ENCODE results near the gene TNS3.
A peak's percentile ranks its signal among the peaks of the same experiment; 100 is the strongest.

TNS3 gene

DNA sequence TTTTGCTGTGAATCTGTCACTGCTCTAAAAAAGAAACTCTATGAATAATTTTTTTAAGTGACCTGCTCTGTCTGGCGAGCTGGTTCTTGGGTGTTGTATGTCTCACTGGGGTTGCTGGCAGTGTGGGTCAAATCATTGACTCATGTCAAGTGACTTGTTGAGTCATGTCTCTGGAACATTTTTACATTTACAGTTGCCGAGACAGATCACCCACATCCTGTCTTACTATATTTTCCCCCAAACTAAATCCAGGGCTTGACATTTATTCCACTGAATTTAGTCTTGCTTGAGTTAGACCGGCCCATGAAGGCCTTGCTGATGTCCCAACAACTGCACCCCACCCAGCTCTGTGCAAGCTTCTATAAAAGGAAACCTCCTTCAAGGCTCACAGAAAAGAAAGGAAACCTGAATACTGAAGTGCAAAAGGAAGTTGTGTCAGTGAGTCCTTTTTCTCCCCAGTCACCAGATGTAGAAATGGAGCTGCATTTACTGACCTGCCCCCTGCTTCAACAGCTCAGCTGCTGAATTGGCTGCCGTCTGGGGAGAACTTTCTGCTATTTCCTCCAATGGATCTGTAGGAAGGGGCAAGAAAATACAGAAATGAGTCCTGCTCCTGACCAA, 290.3 kb downstream of the TNS3 start:
- TF ChIP-seq, protein P1, sequence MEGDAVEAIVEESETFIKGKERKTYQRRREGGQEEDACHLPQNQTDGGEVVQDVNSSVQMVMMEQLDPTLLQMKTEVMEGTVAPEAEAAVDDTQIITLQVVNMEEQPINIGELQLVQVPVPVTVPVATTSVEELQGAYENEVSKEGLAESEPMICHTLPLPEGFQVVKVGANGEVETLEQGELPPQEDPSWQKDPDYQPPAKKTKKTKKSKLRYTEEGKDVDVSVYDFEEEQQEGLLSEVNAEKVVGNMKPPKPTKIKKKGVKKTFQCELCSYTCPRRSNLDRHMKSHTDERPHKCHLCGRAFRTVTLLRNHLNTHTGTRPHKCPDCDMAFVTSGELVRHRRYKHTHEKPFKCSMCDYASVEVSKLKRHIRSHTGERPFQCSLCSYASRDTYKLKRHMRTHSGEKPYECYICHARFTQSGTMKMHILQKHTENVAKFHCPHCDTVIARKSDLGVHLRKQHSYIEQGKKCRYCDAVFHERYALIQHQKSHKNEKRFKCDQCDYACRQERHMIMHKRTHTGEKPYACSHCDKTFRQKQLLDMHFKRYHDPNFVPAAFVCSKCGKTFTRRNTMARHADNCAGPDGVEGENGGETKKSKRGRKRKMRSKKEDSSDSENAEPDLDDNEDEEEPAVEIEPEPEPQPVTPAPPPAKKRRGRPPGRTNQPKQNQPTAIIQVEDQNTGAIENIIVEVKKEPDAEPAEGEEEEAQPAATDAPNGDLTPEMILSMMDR (IDR thresholded peaks at IDR 0.05; ENCODE audit: control extremely low read depth, extremely low read depth, low read depth, missing control alignments) = no peak
- ChIA-PET CTCF (interaction anchor here (1.7 kb wide), 1 partner anchor 25 kb away, joined by 8 read pairs; no protein-coding TSS in a partner anchor), POLR2A (no interaction called here)
- DNase-seq (ENCODE audit: extremely low spot score) = peak; percentile 59

DNA sequence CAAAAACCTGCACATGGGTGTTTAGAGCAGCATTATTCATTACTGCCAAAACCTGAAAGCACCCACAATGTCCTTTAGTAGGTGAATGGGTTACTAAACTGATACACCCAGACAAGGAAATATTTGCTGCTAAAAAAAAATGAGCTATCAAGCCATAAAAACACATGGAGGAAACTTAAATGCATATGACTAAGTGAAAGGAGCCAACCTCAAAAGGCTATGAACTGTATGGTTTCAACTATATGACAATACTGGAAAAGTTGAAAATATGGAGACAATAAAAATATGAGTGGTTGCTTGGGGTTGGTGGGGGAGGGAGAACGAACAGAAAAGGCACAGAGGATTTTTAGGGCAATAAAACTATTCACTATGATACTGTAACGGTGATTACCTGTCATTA, 291.0 kb downstream of the TNS3 start:
- TF ChIP-seq, protein P1 (IDR thresholded peaks at IDR 0.05; ENCODE audit: control extremely low read depth, extremely low read depth, low read depth, missing control alignments) = no peak
- CTCF ChIA-PET = interaction anchor here (1.7 kb wide), 1 partner anchor 25 kb away, joined by 8 read pairs; no protein-coding TSS in a partner anchor
- DNase-seq (ENCODE audit: extremely low spot score) = no peak
- POLR2A ChIA-PET = no interaction called here

GRCh38 chr7:47290466-47290865, 291.4 kb downstream of the TNS3 start:
- DNase-seq (ENCODE audit: extremely low spot score) = no peak
- ChIA-PET CTCF (interaction anchor here (1.7 kb wide), 1 partner anchor 24 kb away, joined by 8 read pairs; no protein-coding TSS in a partner anchor), POLR2A (no interaction called here)
- TF ChIP-seq, protein P1 (IDR thresholded peaks at IDR 0.05; ENCODE audit: control extremely low read depth, extremely low read depth, low read depth, missing control alignments) = no peak

DNA sequence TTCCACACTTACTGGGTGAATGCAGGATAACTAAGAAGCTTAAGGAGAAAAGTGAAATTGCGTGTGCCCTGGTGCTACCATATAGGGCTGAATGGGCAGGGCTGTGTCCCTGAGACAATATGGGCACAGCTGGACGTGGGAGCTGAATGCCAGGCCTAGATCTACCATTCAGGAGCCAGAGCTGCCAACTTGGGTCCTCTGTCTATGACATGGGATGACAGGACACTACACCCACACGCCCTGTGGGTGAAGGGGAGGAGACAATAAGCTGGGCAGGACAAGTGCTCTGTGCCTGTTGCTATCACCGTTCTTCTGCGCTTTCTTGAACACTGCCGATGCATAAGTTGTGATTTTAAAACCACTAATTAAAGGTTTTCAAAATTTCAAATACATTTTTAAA, 293.9 kb downstream of the TNS3 start:
- ChIA-PET POLR2A (no interaction called here), CTCF (interaction anchor here (1.1 to 2.7 kb wide), 3 partner anchors 22 to 531 kb away, joined by 3 to 18 read pairs (median 4); no protein-coding TSS in a partner anchor)
- DNase-seq (ENCODE audit: extremely low spot score) = no peak
- TF ChIP-seq, protein P1 (IDR thresholded peaks at IDR 0.05; ENCODE audit: control extremely low read depth, extremely low read depth, low read depth, missing control alignments) = no peak

- TF ChIP-seq, protein P1 (IDR thresholded peaks at IDR 0.05; ENCODE audit: control extremely low read depth, extremely low read depth, low read depth, missing control alignments) = no peak
- ChIA-PET POLR2A (no interaction called here), CTCF (no interaction called here)
- DNase-seq (ENCODE audit: extremely low spot score) = no peak
Measured at GRCh38 chr7:47285860-47286491, 295.9 kb downstream of the TNS3 start.

DNA sequence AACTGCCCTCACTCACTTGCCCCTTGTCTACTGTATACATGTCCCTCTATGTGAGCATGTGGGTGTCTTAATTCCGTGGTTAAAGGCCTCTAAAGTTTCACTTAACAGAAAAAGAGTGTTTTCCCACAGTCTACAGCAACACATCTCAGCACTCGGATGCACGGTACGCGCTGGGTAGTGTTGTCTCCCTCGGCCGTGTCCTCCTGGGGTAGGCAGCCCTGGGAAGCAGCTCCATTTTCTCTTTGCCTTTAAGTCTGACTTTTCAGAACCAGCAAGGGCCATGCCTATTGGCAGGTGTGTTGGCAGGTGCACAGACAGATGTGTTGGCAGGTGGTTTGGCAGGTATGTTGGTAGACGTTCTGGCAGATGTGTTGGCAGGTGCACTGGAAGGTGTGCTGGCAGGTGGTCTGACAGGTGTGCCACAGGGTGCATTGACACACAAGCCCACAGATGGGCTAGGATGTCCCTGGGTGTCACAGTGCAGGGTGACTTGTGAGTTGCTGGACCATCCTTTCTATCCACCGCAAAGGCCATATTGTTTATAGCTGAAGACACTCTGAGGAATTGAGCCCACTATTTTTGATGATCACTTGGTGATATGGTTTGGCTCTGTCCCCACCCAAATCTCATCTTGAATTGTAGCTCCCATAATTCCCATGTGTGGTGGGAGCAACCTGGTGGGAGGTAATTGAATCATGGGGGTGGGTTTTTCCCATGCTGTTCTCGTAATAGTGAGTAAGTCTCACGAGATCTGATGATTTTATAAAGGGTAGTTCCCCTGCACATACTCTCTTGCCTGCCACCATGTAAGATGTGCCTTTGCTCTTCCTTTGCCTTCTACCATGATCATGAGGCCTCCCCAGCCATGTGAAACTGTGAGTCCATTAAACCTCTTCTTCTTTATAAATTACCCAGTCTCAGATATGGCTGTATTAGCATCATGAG, 296.9 kb downstream of the TNS3 start:
- POLR2A ChIA-PET = no interaction called here
- CTCF ChIA-PET = interaction anchor here (0.7 to 1.3 kb wide), 3 partner anchors 10 to 31 kb away, joined by 3 to 11 read pairs (median 3); no protein-coding TSS in a partner anchor
- TF ChIP-seq, protein P1 (IDR thresholded peaks at IDR 0.05; ENCODE audit: control extremely low read depth, extremely low read depth, low read depth, missing control alignments) = no peak
- no peak for DNase-seq (ENCODE audit: extremely low spot score)

Measured in GM10248 (cell line).